Common myeloid progenitor, CD34-positive (primary cell): ENCODE results near the gene MAPK8.

Source experiments
- CTCF ChIA-PET: fragments of 350-600 bp; sonication (Branson Sonifier 250); formaldehyde crosslinking; loops from one replicate; lab custom pipeline; 2021; ENCODE audit warnings: antibody characterized with exemption; lab: Charles Lee
- POLR2A ChIA-PET: fragments of 350-600 bp; sonication (Branson Sonifier 250); formaldehyde crosslinking; loops from one replicate; lab custom pipeline; 2021; ENCODE audit warnings: antibody characterized with exemption; lab: Charles Lee
- DNase-seq, 3 donors: peaks; one replicate each; pipeline versions ENCODE4 v3.0.0 to v3.0.0-alpha.2; 2013
- H3K27ac ChIP-seq, 2 experiments: 1 replicate in 1 of 2; 2 replicates in 1 of 2; pipeline ENCODE4 v1.7.0; 2013; ENCODE audit warnings: inconsistent platforms in 2 of 2, low read length in 2 of 2, mild to moderate bottlenecking in 2 of 2, low read depth in 1 of 2, moderate library complexity in 1 of 2; ENCODE audit not compliant: severe bottlenecking in 2 of 2, insufficient read depth in 1 of 2, poor library complexity in 1 of 2
- H3K27me3 ChIP-seq, 5 experiments: replicated peaks in 2 of 5; 1 replicate in 3 of 5; 2 replicates in 2 of 5; pipeline versions ENCODE4 v1.6.1 to v1.7.0; 2013; ENCODE audit warnings: low read length in 4 of 5, mild to moderate bottlenecking in 2 of 5, moderate library complexity in 2 of 5, inconsistent platforms in 1 of 5; ENCODE audit not compliant: insufficient read depth in 5 of 5, control insufficient read depth in 4 of 5
- H3K36me3 ChIP-seq, 4 experiments: 1 replicate in 2 of 4; 2 replicates in 2 of 4; pipeline versions ENCODE4 v1.6.1 to v1.7.0; 2013; ENCODE audit warnings: low read length in 3 of 4, control low read depth in 1 of 4, mild to moderate bottlenecking in 1 of 4; ENCODE audit not compliant: control insufficient read depth in 4 of 4, insufficient read depth in 4 of 4
- H3K4me1 ChIP-seq, 4 experiments: 1 replicate in 3 of 4; 2 replicates in 1 of 4; pipeline versions ENCODE4 v1.6.1 to v1.7.1; 2013; ENCODE audit warnings: low read length in 3 of 4, mild to moderate bottlenecking in 3 of 4, control low read depth in 1 of 4, inconsistent platforms in 1 of 4, moderate library complexity in 1 of 4; ENCODE audit not compliant: control insufficient read depth in 4 of 4, insufficient read depth in 4 of 4; ENCODE audit errors: control extremely low read depth in 1 of 4
- H3K4me3 ChIP-seq, 7 experiments: 1 replicate in 4 of 7; 2 replicates in 3 of 7; pipeline versions ENCODE4 v1.5.1 to v1.7.0; 2013; ENCODE audit warnings: mild to moderate bottlenecking in 7 of 7, low read length in 6 of 7, moderate library complexity in 6 of 7, inconsistent platforms in 2 of 7, low read depth in 2 of 7, control low read depth in 1 of 7; ENCODE audit not compliant: insufficient read depth in 4 of 7, control insufficient read depth in 1 of 7; ENCODE audit errors: extremely low read depth in 1 of 7
- H3K9me3 ChIP-seq, 5 experiments: 1 replicate in 4 of 5; 2 replicates in 1 of 5; pipeline versions ENCODE4 v1.6.1 to v1.7.1; 2013; ENCODE audit warnings: low read length in 4 of 5, mild to moderate bottlenecking in 2 of 5, inconsistent platforms in 1 of 5, low read depth in 1 of 5, moderate library complexity in 1 of 5; ENCODE audit not compliant: control insufficient read depth in 4 of 5, insufficient read depth in 2 of 5; ENCODE audit errors: control extremely low read depth in 1 of 5
- WGBS: methylation state at CpG from one replicate; pipeline ENCODE4 v1.1.5; 2013; ENCODE audit not compliant: insufficient coverage; 5-methylcytosine and 5-hydroxymethylcytosine counted together

The MAPK8 gene

DNA sequence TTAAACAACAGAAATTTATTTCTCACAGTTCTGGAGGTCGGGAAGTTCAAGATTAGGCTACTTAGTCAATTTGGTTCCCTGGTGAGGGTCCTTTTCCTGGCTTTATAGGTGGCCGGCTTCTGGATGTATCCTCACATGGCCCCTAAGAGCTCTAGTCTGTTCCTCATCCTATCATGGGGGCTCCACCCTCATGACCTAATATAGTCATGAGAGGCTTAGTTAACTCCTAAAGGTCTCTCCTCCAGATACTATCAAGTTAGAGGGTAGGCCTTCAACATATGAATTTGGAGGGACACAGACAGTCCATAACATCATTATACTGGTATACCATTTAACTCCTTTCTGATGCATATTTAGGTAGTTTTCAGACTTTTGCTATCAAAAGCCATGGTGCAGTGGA lies 7.6 kb downstream of the MAPK8 start:
- peaks cover 0 to 6% (median 4%) of the 10 kb centered on the region in 4 experiments for H3K4me1 ChIP-seq
- no peaks in the 10 kb centered on the region for H3K9me3 ChIP-seq
- ChIA-PET CTCF (interaction anchor here (1.9 kb wide), 1 partner anchor 18 kb away, joined by 5 read pairs; no protein-coding TSS in a partner anchor), POLR2A (no interaction called here)
- H3K27me3 ChIP-seq = no peaks in the 10 kb centered on the region
- 100% methylated on average over 1 of the region's 2 CpGs for WGBS
- no peaks in the 10 kb centered on the region for H3K36me3 ChIP-seq
- no peak overlapping the region for H3K27ac ChIP-seq
- DNase-seq = no peak
- no peak overlapping the region for H3K4me3 ChIP-seq

DNA sequence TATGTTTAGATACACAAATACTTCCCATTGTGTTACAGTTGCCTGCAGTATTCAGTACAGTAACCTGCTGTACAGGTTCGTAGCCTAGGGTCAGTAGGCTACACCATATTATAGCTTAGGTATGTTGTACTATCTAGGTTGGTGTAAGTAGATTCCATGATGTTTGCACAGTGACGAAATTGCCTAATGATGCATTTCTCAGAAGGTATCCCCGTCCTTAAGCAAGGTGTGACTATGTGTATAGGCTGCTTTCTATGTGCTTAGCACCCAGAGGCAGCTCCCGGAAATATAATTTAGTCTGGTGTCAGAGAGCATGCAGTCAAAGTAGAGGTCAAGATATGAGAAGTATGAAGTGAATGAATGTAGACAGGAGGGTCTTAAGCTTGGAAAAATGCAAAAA lies 9.8 kb downstream of the MAPK8 start:
- Histone ChIP-seq H3K27me3 (no peaks in the 10 kb centered on the region), H3K27ac (no peak overlapping the region), H3K9me3 (no peaks in the 10 kb centered on the region), H3K4me3 (no peak overlapping the region), H3K4me1 (peaks cover 0 to 6% (median 4%) of the 10 kb centered on the region in 4 experiments), H3K36me3 (peaks cover 0 to 5% (median 0%) of the 10 kb centered on the region in 4 experiments)
- DNase-seq = no peak
- POLR2A ChIA-PET = interaction anchor here (0.5 kb wide), 1 partner anchor 38 kb away, joined by 3 read pairs; no protein-coding TSS in a partner anchor
- CTCF ChIA-PET = interaction anchor here (1.5 kb wide), 1 partner anchor 17 kb away, joined by 4 read pairs; no protein-coding TSS in a partner anchor
- WGBS = 92% methylated on average over 4 of the region's 4 CpGs

GRCh38 chr10:48317321-48317990 lies 11.0 kb downstream of the MAPK8 start:
- H3K9me3 ChIP-seq = no peaks in the 10 kb centered on the region
- no peaks in the 10 kb centered on the region for H3K27me3 ChIP-seq
- CTCF ChIA-PET = interaction anchor here (1.5 kb wide), 1 partner anchor 18 kb away, joined by 4 read pairs; no protein-coding TSS in a partner anchor
- POLR2A ChIA-PET = interaction anchor here (0.7 kb wide), 1 partner anchor 1775 kb away, joined by 3 read pairs; no protein-coding TSS in a partner anchor
- H3K4me3 ChIP-seq = no peak overlapping the region
- no peak overlapping the region for H3K27ac ChIP-seq
- 86% methylated on average over 8 of the region's 8 CpGs for WGBS
- no peak for DNase-seq
- peaks cover 0 to 1% (median under 1%) of the 10 kb centered on the region in 4 experiments for H3K4me1 ChIP-seq
- H3K36me3 ChIP-seq = peaks cover 0 to 5% (median under 1%) of the 10 kb centered on the region in 4 experiments

DNA sequence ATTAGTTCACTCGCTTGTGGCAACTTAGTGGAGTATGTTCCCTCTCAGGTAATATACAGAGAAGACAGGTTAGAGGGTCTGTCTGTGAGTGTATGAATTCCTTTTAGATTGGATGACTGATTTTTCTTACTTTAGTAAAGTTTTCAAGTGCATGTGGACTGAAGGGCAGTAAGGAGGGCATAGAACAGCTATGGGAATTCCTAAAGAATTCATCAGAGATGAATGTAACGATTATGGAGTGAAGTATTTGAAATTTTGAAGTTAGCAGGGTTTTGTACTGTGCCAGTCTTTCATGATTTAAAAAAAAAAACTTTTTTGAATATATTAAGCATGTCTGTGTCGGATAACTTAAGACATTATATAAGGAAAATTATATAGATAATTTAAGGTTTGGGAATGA lies 15.5 kb downstream of the MAPK8 start:
- Histone ChIP-seq H3K4me1 (no peaks in the 10 kb centered on the region), H3K27ac (no peak overlapping the region), H3K4me3 (no peak overlapping the region), H3K27me3 (no peaks in the 10 kb centered on the region), H3K36me3 (peaks cover 2 to 7% (median 5%) of the 10 kb centered on the region in 4 experiments), H3K9me3 (peaks cover 0 to 4% (median 0%) of the 10 kb centered on the region in 5 experiments)
- ChIA-PET CTCF (interaction anchor here (1.2 to 1.5 kb wide), 3 partner anchors 10 to 186 kb away, joined by 3 to 8 read pairs (median 5); no protein-coding TSS in a partner anchor), POLR2A (no interaction called here)
- DNase-seq = no peak
- 93% methylated on average over 2 of the region's 3 CpGs for WGBS

GRCh38 chr10:48324580-48324979 lies 18.1 kb downstream of the MAPK8 start:
- no peaks in the 10 kb centered on the region for H3K4me1 ChIP-seq
- DNase-seq = no peak
- H3K4me3 ChIP-seq = no peak overlapping the region
- WGBS = no CpG with 5 or more reads among the region's 2 CpGs
- peaks cover 2 to 16% (median 5%) of the 10 kb centered on the region in 4 experiments for H3K36me3 ChIP-seq
- no peak overlapping the region for H3K27ac ChIP-seq
- H3K9me3 ChIP-seq = peaks cover 0 to 5% (median 0%) of the 10 kb centered on the region in 5 experiments
- ChIA-PET POLR2A (interaction anchor here (0.6 kb wide), 1 partner anchor 84 kb away, joined by 3 read pairs; no protein-coding TSS in a partner anchor), CTCF (no interaction called here)
- H3K27me3 ChIP-seq = no peaks in the 10 kb centered on the region

DNA sequence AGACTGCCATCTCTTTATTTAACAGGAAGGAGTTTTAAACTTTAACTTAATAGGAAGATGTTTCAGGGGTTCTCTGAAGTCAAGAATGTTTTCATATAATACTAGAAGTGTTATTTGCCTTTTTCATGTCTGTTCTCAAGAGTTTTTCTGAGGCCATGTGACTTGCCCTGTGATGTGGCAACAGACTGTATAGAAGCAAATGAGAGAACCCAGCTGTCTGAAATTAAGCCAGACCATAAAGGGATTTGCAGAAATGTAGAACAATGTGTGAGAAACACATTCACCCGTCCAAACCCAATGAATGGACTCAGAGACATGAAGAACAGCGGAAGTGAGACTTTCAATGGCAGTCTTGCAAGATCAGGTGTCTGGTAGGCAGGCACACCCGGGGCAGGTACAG lies 23.8 kb downstream of the MAPK8 start:
- WGBS = 95% methylated on average over 3 of the region's 3 CpGs
- Histone ChIP-seq H3K36me3 (peaks cover 0 to 61% (median 19%) of the 10 kb centered on the region in 4 experiments), H3K27ac (no peak overlapping the region), H3K27me3 (no peaks in the 10 kb centered on the region), H3K9me3 (peaks cover 5 to 50% (median 19%) of the 10 kb centered on the region in 5 experiments), H3K4me1 (no peaks in the 10 kb centered on the region), H3K4me3 (no peak overlapping the region)
- ChIA-PET POLR2A (no interaction called here), CTCF (no interaction called here)
- DNase-seq = no peak

DNA sequence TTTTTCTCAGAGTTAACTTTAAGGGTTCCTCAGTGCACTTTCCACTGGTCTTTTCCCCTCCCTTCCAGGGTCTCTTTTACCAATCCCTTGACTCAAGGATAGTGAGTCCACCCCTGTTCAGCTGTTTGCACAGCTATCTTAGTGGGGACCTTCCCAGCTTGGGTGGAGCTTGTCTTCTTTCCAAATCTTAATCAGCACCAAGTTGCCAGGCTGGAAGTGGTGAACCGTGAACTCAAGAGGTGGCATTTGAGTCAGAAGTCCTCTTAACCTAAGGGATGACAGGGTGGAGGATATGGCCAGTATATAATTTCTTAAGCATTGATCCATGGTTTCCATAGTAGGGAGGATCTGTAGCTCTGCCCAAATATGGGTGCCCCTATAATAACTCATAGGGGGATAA lies 25.0 kb downstream of the MAPK8 start:
- Histone ChIP-seq H3K36me3 (peaks cover 0 to 54% (median 18%) of the 10 kb centered on the region in 4 experiments), H3K27ac (no peak overlapping the region), H3K4me1 (no peaks in the 10 kb centered on the region), H3K9me3 (peaks cover 6 to 55% (median 19%) of the 10 kb centered on the region in 5 experiments), H3K27me3 (no peaks in the 10 kb centered on the region), H3K4me3 (peak overlapping the region in 1 of 7 experiments; percentile 13)
- WGBS = 38% methylated on average over 1 of the region's 1 CpG
- DNase-seq = no peak
- ChIA-PET CTCF (interaction anchor here (1.8 to 2.2 kb wide), 2 partner anchors 18 to 22 kb away, joined by 5 to 8 read pairs; no protein-coding TSS in a partner anchor), POLR2A (no interaction called here)
